Keratinocyte (primary cell): ENCODE measurements around the gene ANKRD44.

Experiments used
- CTCF ChIP-seq, 3 experiments: IDR thresholded peaks in 1 of 3; conservative IDR thresholded peaks in 1 of 3; optimal IDR thresholded peaks in 1 of 3; 2 replicates in 2 of 3; 3 replicates in 1 of 3; pipeline versions ENCODE3 to v1.5.1; 2011; ENCODE audit warnings: low read length in 3 of 3, mild to moderate bottlenecking in 3 of 3, moderate library complexity in 2 of 3, control low read depth in 1 of 3, inconsistent platforms in 1 of 3; ENCODE audit not compliant: insufficient read depth in 2 of 3; ENCODE audit errors: extremely low read depth in 1 of 3
- EZH2 ChIP-seq: IDR thresholded peaks from one replicate; pipeline ENCODE4 v1.6.1; 2012; ENCODE audit warnings: inconsistent platforms, mild to moderate bottlenecking, low read length, moderate library complexity

- TF ChIP-seq EZH2 (no peak), CTCF (optimal IDR thresholded peaks at IDR 0.05 in 1 of 3, IDR thresholded peaks at IDR 0.05 in 1 of 3, conservative IDR thresholded peaks at IDR 0.05 in 1 of 3; ENCODE audit: extremely low read depth in 1 of 3, insufficient read depth in 2 of 3, low read length in 3 of 3) (no peak)
These were observed 323.3 kb downstream of the ANKRD44 start for GRCh38 chr2:196987298-196987648.
